IMR-90 (cell line): ENCODE results near the gene SMARCC2. TPM values are rescaled to one million over a fixed set of nuclear protein-coding genes. Genes with fewer than 3 reads are reported as not detected.
A peak's percentile ranks its signal among the peaks of the same experiment; 100 is the strongest.

Experiments used
- ATAC-seq: fragments of 200-7000 bp; cut with Tn5 transposase; 2 replicates; pipeline ENCODE4 v1.9.1; 2020; ENCODE audit warnings: low read depth, mild to moderate bottlenecking, moderate library complexity
- BruUV-seq: library from RNA; stranded (reverse); fragments of 400-500 nt; replicated peaks from 2 replicates; lab custom pipeline; 2021; lab: Mats Ljungman, UMichigan
- CTCF ChIA-PET: fragments of 300-600 bp; formaldehyde crosslinking; extraction: SDS; loops from one replicate; lab custom pipeline; 2021; ENCODE audit warnings: antibody characterized with exemption; lab: Yijun Ruan, JAX
- POLR2A ChIA-PET: fragments of 300-600 bp; sonication (Branson Sonifier 250); formaldehyde crosslinking; loops from one replicate; lab custom pipeline; 2022; ENCODE audit warnings: antibody characterized with exemption; ENCODE audit not compliant: unreplicated experiment; lab: Charles Lee
- DNase-seq: peaks from one replicate; pipeline ENCODE4 v3.0.0; 2013
- H2AFZ ChIP-seq: replicated peaks from 2 replicates; pipeline ENCODE3; 2013; ENCODE audit warnings: low read length, mild to moderate bottlenecking; ENCODE audit not compliant: poor library complexity
- H2AK5ac ChIP-seq: 2 replicates; pipeline ENCODE4 v1.6.1; 2013; ENCODE audit warnings: low read depth, low read length, inconsistent platforms
- H2AK9ac ChIP-seq: replicated peaks from 2 replicates; pipeline ENCODE3; 2013; ENCODE audit warnings: mild to moderate bottlenecking, low read depth, low read length, moderate library complexity; ENCODE audit not compliant: poor library complexity
- H2BK120ac ChIP-seq: 2 replicates; pipeline ENCODE4 v1.6.1; 2013; ENCODE audit warnings: low read depth, low read length, inconsistent platforms
- H2BK15ac ChIP-seq: 3 replicates; pipeline ENCODE4 v1.6.1; 2013; ENCODE audit warnings: low read depth, low read length, inconsistent platforms
- H2BK20ac ChIP-seq: 2 replicates; pipeline ENCODE4 v1.6.1; 2013; ENCODE audit warnings: low read depth, mild to moderate bottlenecking, inconsistent platforms, low read length, moderate library complexity
- H2BK5ac ChIP-seq: 2 replicates; pipeline ENCODE4 v1.6.1; 2013; ENCODE audit warnings: mild to moderate bottlenecking, low read depth, low read length, inconsistent platforms; ENCODE audit not compliant: poor library complexity, severe bottlenecking
- H3K14ac ChIP-seq: replicated peaks from 2 replicates; pipeline ENCODE4 v1.6.1; 2013; ENCODE audit warnings: low read depth, low read length, inconsistent platforms
- H3K18ac ChIP-seq: 2 replicates; pipeline ENCODE4 v1.6.1; 2013; ENCODE audit warnings: low read depth, low read length, control low read depth
- H3K23ac ChIP-seq: 2 replicates; pipeline ENCODE4 v1.6.1; 2013; ENCODE audit warnings: low read depth, low read length, inconsistent platforms
- H3K27ac ChIP-seq: 2 replicates; pipeline ENCODE4 v1.5.1; 2013; ENCODE audit warnings: mild to moderate bottlenecking, control low read depth, low read length; ENCODE audit not compliant: insufficient read depth
- H3K27me3 ChIP-seq: 2 replicates; pipeline ENCODE4 v1.6.1; 2013; ENCODE audit warnings: low read length; ENCODE audit not compliant: control insufficient read depth, insufficient read depth
- H3K36me3 ChIP-seq: 2 replicates; pipeline ENCODE4 v1.6.1; 2013; ENCODE audit warnings: low read length, mixed read lengths; ENCODE audit not compliant: control insufficient read depth, insufficient read depth
- H3K4ac ChIP-seq: 2 replicates; pipeline ENCODE4 v1.6.1; 2013; ENCODE audit warnings: low read depth, low read length, inconsistent platforms
- H3K4me1 ChIP-seq: 2 replicates; pipeline ENCODE4 v1.6.1; 2013; ENCODE audit warnings: low read length, mixed read lengths; ENCODE audit not compliant: control insufficient read depth, insufficient read depth
- H3K4me2 ChIP-seq: 2 replicates; pipeline ENCODE4 v1.6.1; 2013; ENCODE audit warnings: low read depth, mild to moderate bottlenecking, control low read depth, low read length, moderate library complexity
- H3K4me3 ChIP-seq: 2 replicates; pipeline ENCODE4 v1.5.1; 2013; ENCODE audit warnings: low read depth, mild to moderate bottlenecking, control low read depth, low read length, moderate library complexity; ENCODE audit not compliant: insufficient read depth
- H3K56ac ChIP-seq: 2 replicates; pipeline ENCODE4 v1.6.1; 2013; ENCODE audit warnings: low read length, inconsistent platforms; ENCODE audit not compliant: insufficient read depth; ENCODE audit errors: extremely low read depth
- H3K79me1 ChIP-seq, 2 experiments: 2 replicates each; pipeline ENCODE4 v1.6.1; 2013; ENCODE audit warnings: low read length in 2 of 2, inconsistent platforms in 1 of 2, low read depth in 1 of 2
- H3K9ac ChIP-seq: 2 replicates; pipeline ENCODE4 v1.6.1; 2013; ENCODE audit warnings: low read depth, low read length, control low read depth
- H3K9me1 ChIP-seq: 2 replicates; pipeline ENCODE4 v1.6.1; 2013; ENCODE audit warnings: low read length, inconsistent platforms; ENCODE audit not compliant: insufficient read depth
- H3K9me3 ChIP-seq: 2 replicates; pipeline ENCODE4 v1.6.1; 2013; ENCODE audit warnings: low read length; ENCODE audit not compliant: control insufficient read depth, insufficient read depth
- H4K20me1 ChIP-seq: 2 replicates; pipeline ENCODE4 v1.6.1; 2013; ENCODE audit warnings: low read length, inconsistent platforms; ENCODE audit not compliant: insufficient read depth
- H4K5ac ChIP-seq: 2 replicates; pipeline ENCODE4 v1.6.1; 2013; ENCODE audit warnings: mild to moderate bottlenecking, low read depth, low read length, control low read depth
- H4K8ac ChIP-seq, 2 experiments: 2 replicates each; pipeline ENCODE4 v1.6.1; 2013; ENCODE audit warnings: low read depth in 2 of 2, low read length in 2 of 2, control low read depth in 1 of 2, inconsistent platforms in 1 of 2
- H4K91ac ChIP-seq: 2 replicates; pipeline ENCODE4 v1.6.1; 2013; ENCODE audit warnings: low read depth, low read length, inconsistent platforms; ENCODE audit not compliant: insufficient read depth
- BHLHE40 ChIP-seq: fragments of 150-350 bp; IDR thresholded peaks from 2 replicates; pipeline ENCODE4 v1.6.1; 2016; ENCODE audit warnings: mild to moderate bottlenecking, low read depth, low read length
- CEBPB ChIP-seq: IDR thresholded peaks from 2 replicates; pipeline ENCODE4 v1.6.1; 2012; ENCODE audit warnings: low read depth, low read length, improper control_type of control experiment
- CHD1 ChIP-seq: IDR thresholded peaks from 2 replicates; pipeline ENCODE4 v1.6.1; 2012; ENCODE audit warnings: low read depth, low read length, improper control_type of control experiment
- FOS ChIP-seq: fragments of 150-350 bp; IDR thresholded peaks from 2 replicates; pipeline ENCODE4 v1.6.1; 2016; ENCODE audit warnings: low read depth, low read length
- MAFK ChIP-seq: IDR thresholded peaks from 2 replicates; pipeline ENCODE4 v1.6.1; 2012; ENCODE audit warnings: low read depth, low read length, improper control_type of control experiment
- MAZ ChIP-seq: IDR thresholded peaks from 2 replicates; pipeline ENCODE4 v1.6.1; 2012; ENCODE audit warnings: low read depth, mild to moderate bottlenecking, low read length, improper control_type of control experiment, moderate library complexity, borderline replicate concordance
- NFE2L2 ChIP-seq: fragments of 150-350 bp; IDR thresholded peaks from 2 replicates; pipeline ENCODE4 v1.6.1; 2016; ENCODE audit warnings: low read depth, mild to moderate bottlenecking, low read length
- POLR2A ChIP-seq: IDR thresholded peaks from 2 replicates; pipeline ENCODE4 v1.6.1; 2012; ENCODE audit warnings: mild to moderate bottlenecking, low read depth, low read length
- RAD21 ChIP-seq: IDR thresholded peaks from 2 replicates; pipeline ENCODE4 v1.6.1; 2012; ENCODE audit warnings: low read length, improper control_type of control experiment
- RCOR1 ChIP-seq: IDR thresholded peaks from 2 replicates; pipeline ENCODE4 v1.6.1; 2012; ENCODE audit warnings: mild to moderate bottlenecking, low read length, improper control_type of control experiment; ENCODE audit not compliant: insufficient replicate concordance
- RFX5 ChIP-seq: IDR thresholded peaks from 2 replicates; pipeline ENCODE4 v1.8.0; 2012; ENCODE audit warnings: low read depth, mild to moderate bottlenecking, low read length, moderate library complexity
- SMC3 ChIP-seq: fragments of 150-350 bp; IDR thresholded peaks from 2 replicates; pipeline ENCODE4 v1.6.1; 2016; ENCODE audit warnings: low read depth, mild to moderate bottlenecking, antibody characterized with exemption, low read length, moderate library complexity
- WGBS, 2 experiments: methylation state at CpG; one replicate each; pipeline versions ENCODE4 v1.1.5 to v1.1.7; 2013; ENCODE audit warnings: missing lambda C conversion rate in 2 of 2; ENCODE audit not compliant: insufficient read length in 1 of 2; ENCODE audit errors: extremely low coverage in 2 of 2; 5-methylcytosine and 5-hydroxymethylcytosine counted together
- dilution Hi-C: fragments of 300-500 bp; cut with HindIII; formaldehyde crosslinking; loops from one replicate; pipeline ENCODE4 v1.14.3; 2018; ENCODE audit warnings: low sequenced_read_pairs; ENCODE audit not compliant: unreplicated experiment
- in situ Hi-C: fragments of 300-500 bp; cut with MboI; formaldehyde crosslinking; loops from 3 replicates; pipeline ENCODE4 v1.14.3; 2019; ENCODE audit warnings: low sequenced_read_pairs, inconsistent platforms, mixed read lengths
- intact Hi-C: fragments of 100-400 bp; cut with micrococcal nuclease; formaldehyde crosslinking; loops from 2 replicates; pipeline ENCODE4 v1.10.0; 2022
- polyA plus RNA-seq, 3 experiments: library from polyadenylated mRNA; depleted of rRNA; stranded (reverse); fragments of >200 nt; gene quantifications; 2 replicates each; pipeline ENCODE4 v1.2.3, GENCODE V29; 2012; ENCODE audit warnings: low replicate concordance in 1 of 3
- total RNA-seq: library from RNA; depleted of rRNA; stranded (reverse); fragments of >200 nt; gene quantifications from 2 replicates; pipeline ENCODE4 v1.2.3, GENCODE V29; 2012
- TF ChIP-seq, protein P1 (sequence below): fragments of 150-350 bp; IDR thresholded peaks from 2 replicates; pipeline ENCODE4 v1.6.1; 2016; ENCODE audit warnings: low read depth, mild to moderate bottlenecking, low read length, moderate library complexity, borderline replicate concordance
- TF ChIP-seq, protein P2 (sequence below): conservative IDR thresholded peaks from 2 replicates; pipeline ENCODE4 v1.5.1; 2012; ENCODE audit warnings: mild to moderate bottlenecking, low read depth, low read length, improper control_type of control experiment
- TF ChIP-seq, protein P3 (sequence below): fragments of 150-350 bp; IDR thresholded peaks from 2 replicates; pipeline ENCODE4 v1.6.1; 2017; ENCODE audit warnings: mild to moderate bottlenecking, antibody characterized with exemption, low read length, low read depth

SMARCC2 gene
- total and polyA plus RNA-seq, 2 of the 4 experiments (the other 2 are of a cell fraction) = 42.3 to 43.8 TPM

DNA sequence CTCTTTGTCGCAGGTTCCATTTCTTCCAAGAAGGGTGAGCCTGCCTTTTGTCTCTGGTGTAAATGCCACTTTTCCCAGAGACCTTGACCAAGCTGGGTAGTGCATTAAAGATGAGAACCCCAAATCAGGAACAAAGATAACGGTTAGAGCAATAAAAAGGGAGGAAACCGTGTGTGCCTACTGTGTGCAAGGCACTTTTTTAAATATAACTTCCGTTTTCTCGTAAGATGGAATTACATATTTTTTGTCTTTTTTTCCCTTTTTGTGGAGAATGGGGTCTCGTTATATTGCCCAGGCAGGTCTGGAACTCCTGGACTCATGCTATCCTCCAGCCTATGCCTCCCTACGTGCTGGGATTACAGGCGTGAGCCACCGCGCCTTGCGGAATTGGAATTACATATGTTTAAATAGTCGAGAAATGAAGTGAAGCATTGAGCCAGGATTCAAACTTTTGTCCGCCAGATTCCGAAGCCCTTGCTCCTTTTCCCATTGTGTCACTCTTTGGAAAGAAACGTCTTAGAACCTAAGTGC, 34.4 kb upstream of the SMARCC2 start:
- Histone ChIP-seq H4K5ac (peak overlapping the region; percentile 65), H3K27ac (peak overlapping the region; percentile 73), H3K4me2 (peak overlapping the region; percentile 65), H2AK5ac (peak overlapping the region; percentile 22), H3K4ac (peak overlapping the region; percentile 83), H3K4me3 (peak overlapping the region; percentile 13; the same call in 1 of the 2 replicates), H3K18ac (peak overlapping the region; percentile 7; the same call in 1 of the 2 replicates), H3K27me3 (no peaks in the 10 kb centered on the region), H3K56ac (peak overlapping the region; percentile 73), H3K79me1 (peaks cover 19 to 41% of the 10 kb centered on the region in 2 experiments), H4K8ac (peak overlapping the region; percentile 90 to 94), H2BK5ac (peak overlapping the region; percentile 74), H3K14ac (peak overlapping the region; percentile 84), H3K23ac (peak overlapping the region; percentile 70; the same call in 1 of the 2 replicates), H4K20me1 (no peaks in the 10 kb centered on the region), H2AFZ (peak overlapping the region; percentile 92), H2BK20ac (peak overlapping the region; percentile 27; the same call in 1 of the 2 replicates), H3K9ac (peak overlapping the region; percentile 77), H2BK120ac (peak overlapping the region; percentile 70; the same call in 1 of the 2 replicates), H3K9me1 (peaks cover 13% of the 10 kb centered on the region), H2BK15ac (peak overlapping the region; percentile 63; the same call in 2 of the 3 replicates), H3K4me1 (peaks cover 4% of the 10 kb centered on the region; the same call in 1 of the 2 replicates), H4K91ac (peak overlapping the region; percentile 87), H3K9me3 (no peaks in the 10 kb centered on the region), H3K36me3 (peaks cover 2% of the 10 kb centered on the region; the same call in 1 of the 2 replicates), H2AK9ac (peak overlapping the region; percentile 47)
- ATAC-seq (no peak), DNase-seq (no peak)
- no TSS peak for BruUV-seq
- POLR2A ChIA-PET = no interaction called here
- dilution Hi-C loops = no loop called here
- WGBS, 2 experiments = no CpG with 5 or more reads among the region's 15 CpGs
- in situ Hi-C loops = no loop called here
- TF ChIP-seq MAFK = no peak
- TF ChIP-seq CEBPB = no peak
- TF ChIP-seq SMC3 = no peak
- TF ChIP-seq, protein P1, sequence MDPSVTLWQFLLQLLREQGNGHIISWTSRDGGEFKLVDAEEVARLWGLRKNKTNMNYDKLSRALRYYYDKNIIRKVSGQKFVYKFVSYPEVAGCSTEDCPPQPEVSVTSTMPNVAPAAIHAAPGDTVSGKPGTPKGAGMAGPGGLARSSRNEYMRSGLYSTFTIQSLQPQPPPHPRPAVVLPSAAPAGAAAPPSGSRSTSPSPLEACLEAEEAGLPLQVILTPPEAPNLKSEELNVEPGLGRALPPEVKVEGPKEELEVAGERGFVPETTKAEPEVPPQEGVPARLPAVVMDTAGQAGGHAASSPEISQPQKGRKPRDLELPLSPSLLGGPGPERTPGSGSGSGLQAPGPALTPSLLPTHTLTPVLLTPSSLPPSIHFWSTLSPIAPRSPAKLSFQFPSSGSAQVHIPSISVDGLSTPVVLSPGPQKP = no peak
- no peak for TF ChIP-seq BHLHE40
- no peak for TF ChIP-seq RCOR1
- no peak for TF ChIP-seq NFE2L2
- TF ChIP-seq FOS = no peak
- TF ChIP-seq POLR2A = no peak
- no peak for TF ChIP-seq RFX5
- TF ChIP-seq, protein P2, sequence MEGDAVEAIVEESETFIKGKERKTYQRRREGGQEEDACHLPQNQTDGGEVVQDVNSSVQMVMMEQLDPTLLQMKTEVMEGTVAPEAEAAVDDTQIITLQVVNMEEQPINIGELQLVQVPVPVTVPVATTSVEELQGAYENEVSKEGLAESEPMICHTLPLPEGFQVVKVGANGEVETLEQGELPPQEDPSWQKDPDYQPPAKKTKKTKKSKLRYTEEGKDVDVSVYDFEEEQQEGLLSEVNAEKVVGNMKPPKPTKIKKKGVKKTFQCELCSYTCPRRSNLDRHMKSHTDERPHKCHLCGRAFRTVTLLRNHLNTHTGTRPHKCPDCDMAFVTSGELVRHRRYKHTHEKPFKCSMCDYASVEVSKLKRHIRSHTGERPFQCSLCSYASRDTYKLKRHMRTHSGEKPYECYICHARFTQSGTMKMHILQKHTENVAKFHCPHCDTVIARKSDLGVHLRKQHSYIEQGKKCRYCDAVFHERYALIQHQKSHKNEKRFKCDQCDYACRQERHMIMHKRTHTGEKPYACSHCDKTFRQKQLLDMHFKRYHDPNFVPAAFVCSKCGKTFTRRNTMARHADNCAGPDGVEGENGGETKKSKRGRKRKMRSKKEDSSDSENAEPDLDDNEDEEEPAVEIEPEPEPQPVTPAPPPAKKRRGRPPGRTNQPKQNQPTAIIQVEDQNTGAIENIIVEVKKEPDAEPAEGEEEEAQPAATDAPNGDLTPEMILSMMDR = no peak
- TF ChIP-seq MAZ = no peak
- TF ChIP-seq, protein P3, sequence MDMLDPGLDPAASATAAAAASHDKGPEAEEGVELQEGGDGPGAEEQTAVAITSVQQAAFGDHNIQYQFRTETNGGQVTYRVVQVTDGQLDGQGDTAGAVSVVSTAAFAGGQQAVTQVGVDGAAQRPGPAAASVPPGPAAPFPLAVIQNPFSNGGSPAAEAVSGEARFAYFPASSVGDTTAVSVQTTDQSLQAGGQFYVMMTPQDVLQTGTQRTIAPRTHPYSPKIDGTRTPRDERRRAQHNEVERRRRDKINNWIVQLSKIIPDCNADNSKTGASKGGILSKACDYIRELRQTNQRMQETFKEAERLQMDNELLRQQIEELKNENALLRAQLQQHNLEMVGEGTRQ = no peak
- no peak for TF ChIP-seq CHD1
- no peak for TF ChIP-seq RAD21
- CTCF ChIA-PET = interaction anchor here (0.7 kb wide), 2 partner anchors 32 to 249 kb away, joined by 3 read pairs; no protein-coding TSS in a partner anchor
- intact Hi-C loops = loop anchor here (1.0 kb wide), 3 partner anchors 26 to 104 kb away; no protein-coding TSS in a partner anchor
